Hepatocyte (in vitro differentiated cells): ENCODE data around the gene TMEM116.

Source experiments
- EZH2 ChIP-seq: fragments of 200-600 bp; sonication (generic); IDR thresholded peaks from 2 replicates; pipeline ENCODE4 v1.6.1; 2016; ENCODE audit warnings: antibody characterized with exemption, mild to moderate bottlenecking, borderline replicate concordance
- TF ChIP-seq, protein P1 (sequence below): fragments of 200-600 bp; sonication (generic); IDR thresholded peaks from 2 replicates; pipeline ENCODE4 v1.5.1; 2016; ENCODE audit warnings: antibody characterized with exemption, mild to moderate bottlenecking; ENCODE audit not compliant: poor library complexity

DNA sequence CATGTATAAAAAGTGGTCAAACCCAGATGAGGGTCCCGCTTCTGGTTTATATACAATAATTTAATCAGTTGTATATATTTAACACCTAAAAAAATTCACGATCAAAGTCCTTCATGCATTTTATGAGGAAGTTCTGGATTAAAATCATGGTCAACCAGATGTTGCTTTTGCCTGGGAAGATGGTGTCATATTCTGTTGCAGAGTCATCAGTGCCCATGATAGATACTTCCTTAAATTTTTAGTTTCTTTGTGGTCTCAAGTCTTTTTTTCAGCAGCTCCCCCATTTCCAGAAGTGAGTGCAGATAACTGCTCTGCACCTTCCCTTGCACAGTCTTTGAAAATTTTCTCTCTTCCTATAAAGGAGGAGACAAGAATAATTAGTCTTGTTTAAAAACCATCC lies 16.3 kb upstream of the TMEM116 start:
- no peak for TF ChIP-seq EZH2
- TF ChIP-seq, protein P1, sequence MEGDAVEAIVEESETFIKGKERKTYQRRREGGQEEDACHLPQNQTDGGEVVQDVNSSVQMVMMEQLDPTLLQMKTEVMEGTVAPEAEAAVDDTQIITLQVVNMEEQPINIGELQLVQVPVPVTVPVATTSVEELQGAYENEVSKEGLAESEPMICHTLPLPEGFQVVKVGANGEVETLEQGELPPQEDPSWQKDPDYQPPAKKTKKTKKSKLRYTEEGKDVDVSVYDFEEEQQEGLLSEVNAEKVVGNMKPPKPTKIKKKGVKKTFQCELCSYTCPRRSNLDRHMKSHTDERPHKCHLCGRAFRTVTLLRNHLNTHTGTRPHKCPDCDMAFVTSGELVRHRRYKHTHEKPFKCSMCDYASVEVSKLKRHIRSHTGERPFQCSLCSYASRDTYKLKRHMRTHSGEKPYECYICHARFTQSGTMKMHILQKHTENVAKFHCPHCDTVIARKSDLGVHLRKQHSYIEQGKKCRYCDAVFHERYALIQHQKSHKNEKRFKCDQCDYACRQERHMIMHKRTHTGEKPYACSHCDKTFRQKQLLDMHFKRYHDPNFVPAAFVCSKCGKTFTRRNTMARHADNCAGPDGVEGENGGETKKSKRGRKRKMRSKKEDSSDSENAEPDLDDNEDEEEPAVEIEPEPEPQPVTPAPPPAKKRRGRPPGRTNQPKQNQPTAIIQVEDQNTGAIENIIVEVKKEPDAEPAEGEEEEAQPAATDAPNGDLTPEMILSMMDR = no peak
